Heart left ventricle (tissue), 13 donors: ENCODE data around the gene FBXO36.

Experiments
- CTCF ChIP-seq, 12 donors: fragments of 200-600 bp; sonication (generic) in 4 of 12; IDR thresholded peaks; one replicate each; pipeline versions ENCODE4 v1.5.0 to v1.8.0; 2018 to 2022; ENCODE audit warnings: antibody characterized with exemption in 12 of 12, mild to moderate bottlenecking in 5 of 12
- POLR2A ChIP-seq, 2 donors: fragments of 450-650 bp; IDR thresholded peaks; one replicate each; pipeline ENCODE4 v1.6.1; 2017; ENCODE audit warnings: antibody characterized with exemption in 2 of 2, mild to moderate bottlenecking in 2 of 2, moderate library complexity in 2 of 2
- donor health status: ischemic (EF 13 %, LVEDD 7.1; RV severe dilation, severe dysfunction).
- donor health status: DM: no; HTN: yes; CAD: no.
- donor health status: DM: no; HTN: no; CAD: no.
- donor health status: ischemic (EF 25% LVEDD 6.9; RV normal size, moderate dysfunction).
- donor health status: ischemic (EF 25% LVEDD 5.7; RV mildly dilated, moderate dysfunction).
- donor health status: ischemic (EF 35%, LVEDD 5.7; RV mildly dilated, moderate dysfunction).
- donor health status: nonischemic (EF 11% LVEDD 7.7; RV severe dilation, severe dysfunction).
- donor health status: DM: yes; HTN: yes; CAD: no.
- donor health status: PGD.
- donor health status: ischemic (EF 29% LVEDD 5.4; RV normal size, mild dysfunction).
- donor health status: nonischemic (EF 23%, LVEDD 6.1; RV moderate dilation, normal function).

- TF ChIP-seq POLR2A (IDR thresholded peaks at IDR 0.05) (no peak), CTCF (IDR thresholded peaks at IDR 0.05) (no peak)
Observed at GRCh38 chr2:229937537-229937936, 15.2 kb downstream of the FBXO36 start.
